HUES64 (cell line): ENCODE results near the gene RNASE12.
"Not testable (repeated sequence)": the region's sequence is repeated elsewhere in the genome, so short reads cannot be mapped to it uniquely, and the experiment has no call there.

Source experiments
- H3K27ac ChIP-seq: 2 replicates; pipeline ENCODE4 v1.7.0; 2013; ENCODE audit warnings: low read depth, low read length, inconsistent platforms
- H3K27me3 ChIP-seq: 2 replicates; pipeline ENCODE4 v1.6.1; 2013; ENCODE audit warnings: mild to moderate bottlenecking, low read length; ENCODE audit not compliant: insufficient read depth
- H3K36me3 ChIP-seq: 2 replicates; pipeline ENCODE4 v1.6.1; 2013; ENCODE audit warnings: mild to moderate bottlenecking, low read length; ENCODE audit not compliant: insufficient read depth
- H3K4me1 ChIP-seq: 2 replicates; pipeline ENCODE4 v1.6.1; 2013; ENCODE audit warnings: mild to moderate bottlenecking, low read length, moderate library complexity; ENCODE audit not compliant: insufficient read depth
- H3K4me3 ChIP-seq: 2 replicates; pipeline ENCODE4 v1.5.1; 2013; ENCODE audit warnings: mild to moderate bottlenecking, low read length, moderate library complexity
- H3K9ac ChIP-seq: 2 replicates; pipeline ENCODE4 v1.6.1; 2013; ENCODE audit warnings: mild to moderate bottlenecking, low read depth, low read length
- H3K9me3 ChIP-seq: 2 replicates; pipeline ENCODE4 v1.6.1; 2013; ENCODE audit warnings: low read depth, low read length; ENCODE audit not compliant: insufficient read depth
- WGBS: fragments of 150-250, 120-280 bp; methylation state at CpG from one replicate; pipeline ENCODE4 v1.1.7; 2013; ENCODE audit warnings: missing lambda C conversion rate; 5-methylcytosine and 5-hydroxymethylcytosine counted together

RNASE12 gene

GRCh38 chr14:20601522-20601921 lies 10.3 kb upstream of the RNASE12 start:
- Histone ChIP-seq H3K4me1 (no peaks in the 10 kb centered on the region), H3K4me3 (no peak overlapping the region), H3K27me3 (no peaks in the 10 kb centered on the region), H3K9me3 (no peaks in the 10 kb centered on the region), H3K9ac (no peak overlapping the region), H3K36me3 (no peaks in the 10 kb centered on the region), H3K27ac (no peak overlapping the region)
- 91% methylated on average over 12 of the region's 12 CpGs for WGBS

GRCh38 chr14:20597108-20597507 lies 5.9 kb upstream of the RNASE12 start:
- no peak overlapping the region for H3K27ac ChIP-seq
- 88% methylated on average over 1 of the region's 1 CpG for WGBS
- H3K36me3 ChIP-seq = no peaks in the 10 kb centered on the region
- no peak overlapping the region for H3K9ac ChIP-seq
- H3K4me1 ChIP-seq = no peaks in the 10 kb centered on the region
- H3K4me3 ChIP-seq = no peak overlapping the region
- no peaks in the 10 kb centered on the region for H3K9me3 ChIP-seq
- H3K27me3 ChIP-seq = no peaks in the 10 kb centered on the region

- not testable (repeated sequence) for H3K9me3 ChIP-seq, H3K9ac ChIP-seq, H3K27me3 ChIP-seq, H3K4me1 ChIP-seq, H3K4me3 ChIP-seq, H3K36me3 ChIP-seq, H3K27ac ChIP-seq
- WGBS = 95% methylated on average over 3 of the region's 3 CpGs
Measured at GRCh38 chr14:20595726-20596125, 4.5 kb upstream of the RNASE12 start.

GRCh38 chr14:20592574-20592973 lies 1.4 kb upstream of the RNASE12 start:
- Histone ChIP-seq H3K9me3 (no peaks in the 10 kb centered on the region), H3K9ac (no peak overlapping the region), H3K36me3 (no peaks in the 10 kb centered on the region), H3K27me3 (no peaks in the 10 kb centered on the region), H3K4me3 (no peak overlapping the region), H3K4me1 (0 out of 2 replicates have a peak, but pooled peaks cover 1% of the 10 kb centered on the region), H3K27ac (no peak overlapping the region)
- WGBS = 100% methylated on average over 1 of the region's 1 CpG

GRCh38 chr14:20587489-20588154 lies 3.6 kb downstream of the RNASE12 start, which contains the start of gene RNASE11:
Gene RNASE11, minus strand, starts transcription at chr14:20588001.
- Histone ChIP-seq H3K27ac (no peak within 1 kb of the TSS), H3K9ac (no peak within 1 kb of the TSS), H3K4me1 (peaks cover 21% of the 10 kb centered on the region), H3K36me3 (no peaks in the 10 kb centered on the region), H3K27me3 (no peaks in the 10 kb centered on the region), H3K4me3 (no peak within 1 kb of the TSS), H3K9me3 (no peaks in the 10 kb centered on the region)
- 96% methylated on average over 6 of the region's 6 CpGs for WGBS

- H3K4me3 ChIP-seq = no peak overlapping the region
- H3K9ac ChIP-seq = no peak overlapping the region
- no peaks in the 10 kb centered on the region for H3K27me3 ChIP-seq
- 90% methylated on average over 5 of the region's 5 CpGs for WGBS
- H3K27ac ChIP-seq = peak overlapping the region; percentile 43; the same call in 1 of the 2 replicates
- peaks cover 41% of the 10 kb centered on the region for H3K4me1 ChIP-seq
- H3K9me3 ChIP-seq = no peaks in the 10 kb centered on the region
- no peaks in the 10 kb centered on the region for H3K36me3 ChIP-seq
Measured at GRCh38 chr14:20583908-20584307, 7.3 kb downstream of the RNASE12 start.

- Histone ChIP-seq H3K36me3 (no peaks in the 10 kb centered on the region), H3K27ac (peak overlapping the region; percentile 33; the same call in 1 of the 2 replicates), H3K27me3 (no peaks in the 10 kb centered on the region), H3K9ac (no peak overlapping the region), H3K4me1 (peaks cover 47% of the 10 kb centered on the region), H3K9me3 (no peaks in the 10 kb centered on the region), H3K4me3 (no peak overlapping the region)
Measured at GRCh38 chr14:20583142-20583541, 8.0 kb downstream of the RNASE12 start.

- WGBS = 83% methylated on average over 4 of the region's 4 CpGs
- Histone ChIP-seq H3K4me1 (peaks cover 55% of the 10 kb centered on the region), H3K27me3 (no peaks in the 10 kb centered on the region), H3K27ac (peak overlapping the region; percentile 51; the same call in 1 of the 2 replicates), H3K9ac (no peak overlapping the region), H3K9me3 (no peaks in the 10 kb centered on the region), H3K36me3 (no peaks in the 10 kb centered on the region), H3K4me3 (no peak overlapping the region)
Measured at GRCh38 chr14:20580242-20580641, 10.9 kb downstream of the RNASE12 start.

GRCh38 chr14:20578784-20579502 lies 12.2 kb downstream of the RNASE12 start:
- Histone ChIP-seq H3K27ac (peak overlapping the region; percentile 89), H3K9me3 (no peaks in the 10 kb centered on the region), H3K9ac (peak overlapping the region; percentile 10), H3K4me3 (no peak overlapping the region), H3K36me3 (no peaks in the 10 kb centered on the region), H3K4me1 (peaks cover 52% of the 10 kb centered on the region), H3K27me3 (no peaks in the 10 kb centered on the region)
- WGBS = 77% methylated on average over 14 of the region's 14 CpGs

GRCh38 chr14:20578325-20578724 lies 12.9 kb downstream of the RNASE12 start:
- H3K27me3 ChIP-seq = no peaks in the 10 kb centered on the region
- 10% methylated on average over 3 of the region's 3 CpGs for WGBS
- H3K4me3 ChIP-seq = 0 out of 2 replicates have a peak overlapping the region, but pooled peaks have one; percentile 9
- H3K9me3 ChIP-seq = no peaks in the 10 kb centered on the region
- H3K4me1 ChIP-seq = peaks cover 46% of the 10 kb centered on the region
- peak overlapping the region; percentile 15; the same call in 1 of the 2 replicates for H3K9ac ChIP-seq
- H3K27ac ChIP-seq = peak overlapping the region; percentile 89
- H3K36me3 ChIP-seq = no peaks in the 10 kb centered on the region

GRCh38 chr14:20572382-20572990 lies 18.7 kb downstream of the RNASE12 start:
- not testable (repeated sequence) for H3K27ac ChIP-seq, H3K9ac ChIP-seq, H3K4me1 ChIP-seq, H3K27me3 ChIP-seq, H3K4me3 ChIP-seq, H3K36me3 ChIP-seq
- H3K9me3 ChIP-seq = peaks cover 18% of the 10 kb centered on the region
- 74% methylated on average over 4 of the region's 4 CpGs for WGBS
